GM21786 (cell line): ENCODE measurements around the gene CORIN.

ENCODE experiments used
- ATAC-seq: cut with Tn5 transposase; IDR thresholded peaks from one replicate; pipeline ENCODE4 v1.9.1; 2021; ENCODE audit not compliant: unreplicated experiment

The CORIN gene

DNA sequence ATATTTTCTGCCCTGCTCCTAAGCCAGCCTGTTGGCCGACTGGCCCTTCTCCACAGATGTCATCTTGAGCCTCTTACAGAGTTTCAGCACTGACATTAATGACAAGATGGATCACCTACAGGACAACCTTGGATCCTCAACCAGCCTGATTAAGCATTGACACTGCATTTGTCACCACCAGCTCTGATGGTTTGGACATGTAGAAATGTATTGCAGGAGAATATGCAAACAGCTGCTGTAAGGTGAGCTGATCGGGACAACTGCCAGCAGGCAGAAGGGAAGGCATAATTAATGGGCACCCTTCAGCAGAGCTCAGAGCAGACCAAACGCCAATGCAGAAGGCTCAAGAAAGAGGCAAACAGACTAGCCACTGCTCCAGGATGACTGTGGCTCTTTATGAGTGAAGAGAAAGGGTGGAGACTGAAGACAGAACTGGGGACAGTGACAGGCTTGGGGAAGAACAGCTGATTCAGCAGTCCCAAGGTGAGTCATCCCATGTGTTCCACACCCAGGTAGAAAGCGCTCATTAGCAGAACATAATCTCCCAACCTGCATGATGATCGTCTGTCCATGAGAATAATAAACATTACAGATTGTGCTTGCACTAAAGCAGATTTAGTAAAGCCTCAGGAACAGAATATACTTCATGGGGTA lies 6.7 kb downstream of the CORIN start:
- ATAC-seq: no peak

- no peak for ATAC-seq
These were observed 7.4 kb downstream of the CORIN start for GRCh38 chr4:47830265-47831025.

DNA sequence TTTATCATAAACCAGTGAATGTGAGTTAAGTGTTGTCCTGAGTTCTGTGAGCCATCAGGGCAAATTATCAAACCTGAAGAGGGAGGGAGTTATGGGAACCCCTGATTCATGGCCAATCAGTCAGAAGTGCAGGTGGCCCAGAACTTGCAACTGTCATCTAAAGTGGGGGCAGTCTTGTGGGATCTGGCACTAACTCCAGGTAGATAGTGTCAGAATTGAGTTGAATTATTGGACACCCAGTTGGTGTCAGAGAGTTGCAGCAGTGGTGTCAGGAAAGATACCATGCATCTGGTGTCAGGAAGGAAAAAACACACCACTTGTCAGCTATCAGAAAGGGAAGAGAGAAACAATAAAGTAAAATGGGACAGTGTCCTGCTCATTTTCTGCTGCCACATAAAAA lies 8.4 kb downstream of the CORIN start:
- ATAC-seq: no peak

GRCh38 chr4:47827343-47828047 lies 10.4 kb downstream of the CORIN start:
- no peak for ATAC-seq

- ATAC-seq: no peak
These were observed 13.0 kb downstream of the CORIN start for GRCh38 chr4:47824840-47825239.

DNA sequence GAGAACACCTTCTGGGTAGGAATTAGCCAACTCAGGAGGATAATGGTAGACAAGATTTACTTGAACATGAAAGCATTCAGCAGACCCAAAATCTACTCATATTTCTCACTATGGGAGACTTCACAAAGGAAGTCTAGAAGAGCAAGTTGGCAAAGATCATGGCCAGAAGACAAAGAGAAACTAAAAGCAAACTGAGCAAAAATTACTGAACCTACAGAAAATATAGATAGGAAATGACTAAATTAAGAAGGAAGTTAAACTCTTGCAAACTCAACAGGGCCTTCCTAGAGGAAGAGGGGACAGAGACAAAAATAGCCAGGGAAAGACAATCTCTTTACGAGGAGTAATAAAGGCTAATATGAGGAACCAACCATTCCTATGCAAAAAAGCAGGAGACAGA lies 18.7 kb downstream of the CORIN start:
- ATAC-seq: no peak

DNA sequence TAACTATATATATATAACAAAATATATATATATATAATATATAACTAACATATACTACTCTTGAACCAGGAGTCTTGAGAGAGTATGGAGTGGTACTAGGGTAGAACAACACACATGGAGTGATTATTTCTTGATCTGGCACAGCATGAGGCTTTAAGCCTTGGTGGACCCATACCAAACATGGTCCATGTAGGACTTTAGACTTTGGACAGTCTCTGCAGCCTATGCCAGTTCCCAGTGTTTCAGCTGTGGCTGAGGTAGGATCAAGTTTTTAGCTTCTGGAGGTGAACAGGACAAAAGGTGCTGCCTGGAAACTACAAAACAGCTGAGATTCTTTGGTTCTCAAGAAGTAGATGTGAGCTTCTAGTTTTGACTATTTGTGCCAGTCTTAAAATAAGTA lies 20.6 kb downstream of the CORIN start:
- ATAC-seq: no peak

DNA sequence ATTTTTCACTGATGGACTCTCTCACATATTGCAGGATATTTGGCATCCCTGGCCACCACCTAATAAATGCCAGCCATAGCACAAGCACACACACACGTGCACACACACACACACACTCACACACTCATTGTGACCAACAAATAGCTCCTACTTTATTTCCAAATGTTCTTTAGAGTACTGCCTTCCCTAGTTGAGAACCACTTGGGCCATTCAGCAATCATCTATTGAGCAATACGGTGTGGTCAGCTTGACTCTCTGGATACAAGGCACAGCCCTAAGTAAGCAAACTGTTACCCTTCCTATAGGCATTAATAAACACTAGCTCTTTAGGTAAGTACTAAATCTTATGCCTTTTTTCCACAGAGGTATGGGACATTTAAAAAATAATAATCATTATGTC lies 21.1 kb downstream of the CORIN start:
- ATAC-seq: no peak

GRCh38 chr4:47814618-47815295 lies 23.1 kb downstream of the CORIN start:
- ATAC-seq: no peak

DNA sequence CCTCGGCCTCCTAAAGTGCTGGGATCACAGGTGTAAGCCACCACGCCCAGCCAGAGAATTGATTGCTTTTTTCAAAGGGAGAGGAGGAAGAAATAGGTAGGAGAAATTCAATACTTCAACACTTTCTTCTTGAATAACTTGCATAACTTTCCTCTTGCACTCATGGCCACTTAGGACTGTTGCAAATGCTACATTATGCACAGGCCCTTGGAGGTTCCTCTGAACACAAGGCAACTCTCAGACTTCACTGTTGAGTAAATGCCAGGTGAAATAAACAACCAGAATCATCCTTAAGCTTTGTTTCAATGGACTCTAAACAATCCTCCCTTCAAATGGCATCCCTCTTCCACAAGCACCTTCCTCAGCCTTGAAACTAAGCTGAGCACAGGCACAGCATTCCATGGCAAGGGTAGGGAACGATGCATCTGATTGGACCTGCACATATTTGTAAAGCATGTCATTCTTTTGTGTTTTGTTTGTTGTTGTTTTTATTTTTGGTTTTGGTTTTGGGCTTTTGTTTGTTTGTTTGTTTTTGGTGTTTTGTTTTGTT lies 28.1 kb downstream of the CORIN start:
- ATAC-seq: no peak

GRCh38 chr4:47804598-47804997 lies 33.3 kb downstream of the CORIN start:
- ATAC-seq: no peak

- ATAC-seq: no peak
These were observed 36.3 kb downstream of the CORIN start for GRCh38 chr4:47801481-47802002.

- ATAC-seq: no peak
These were observed 39.7 kb downstream of the CORIN start for GRCh38 chr4:47798165-47798564.

GRCh38 chr4:47791965-47792364 lies 45.9 kb downstream of the CORIN start:
- no peak for ATAC-seq

GRCh38 chr4:47790105-47790504 lies 47.8 kb downstream of the CORIN start:
- no peak for ATAC-seq

DNA sequence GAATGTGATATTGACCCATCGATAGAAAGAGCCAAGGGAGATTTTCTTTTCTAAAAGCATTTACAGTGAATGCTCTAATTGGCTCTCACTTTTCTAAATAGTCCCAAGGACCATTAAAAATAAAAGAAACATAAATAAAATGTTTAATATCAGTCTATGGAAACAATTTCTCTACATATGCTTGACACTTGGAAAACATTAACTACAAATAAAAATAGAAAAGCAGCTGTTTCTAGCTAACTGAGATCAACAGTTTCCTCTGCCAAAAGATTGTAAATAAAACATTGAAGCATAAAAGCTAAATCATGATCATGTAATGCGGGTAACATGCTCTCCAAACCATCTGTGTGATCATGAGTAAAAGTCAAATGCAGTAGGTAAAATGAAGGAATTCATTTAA lies 49.7 kb downstream of the CORIN start:
- no peak for ATAC-seq

- ATAC-seq: peak; percentile 85
These were observed 50.9 kb downstream of the CORIN start for GRCh38 chr4:47786958-47787370.

- ATAC-seq: no peak
These were observed 52.7 kb downstream of the CORIN start for GRCh38 chr4:47785153-47785552.

GRCh38 chr4:47784222-47784621 lies 53.6 kb downstream of the CORIN start:
- ATAC-seq: no peak

DNA sequence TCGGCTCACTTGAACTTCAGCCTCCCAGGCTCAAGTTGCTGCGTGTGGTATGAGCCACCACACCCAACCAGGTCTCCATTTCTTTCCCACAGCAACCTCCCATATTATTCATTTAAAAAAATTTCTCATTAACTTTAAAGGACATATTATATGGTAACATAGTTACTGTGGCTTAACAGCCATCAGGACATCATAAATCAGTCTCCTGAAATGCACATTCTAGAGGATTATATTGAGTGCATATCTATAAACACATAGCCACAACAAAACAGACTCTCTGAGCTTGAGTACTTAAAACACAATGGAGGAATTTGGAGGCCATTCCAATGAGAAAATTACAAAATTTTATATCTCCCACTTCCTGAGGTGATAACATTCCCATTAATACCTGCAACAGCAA lies 61.5 kb downstream of the CORIN start:
- no peak for ATAC-seq

- no peak for ATAC-seq
These were observed 63.8 kb downstream of the CORIN start for GRCh38 chr4:47774079-47774478.
